OCI-LY1 (cell line): Measurements from ENCODE around the gene ZC3H13.

Source experiments
- H2AFZ ChIP-seq: fragments of 200-600 bp; sonication (generic), shearing (Covaris generic); 2 replicates; pipeline ENCODE4 v1.6.0; 2014; ENCODE audit warnings: antibody characterized with exemption, mild to moderate bottlenecking, low read length
- H3F3A ChIP-seq: fragments of 200-600 bp; sonication (generic), shearing (Covaris generic); 2 replicates; pipeline ENCODE4 v1.6.0; 2014; ENCODE audit warnings: mild to moderate bottlenecking, antibody characterized with exemption, low read length, moderate library complexity; ENCODE audit not compliant: insufficient read depth
- H3K27ac ChIP-seq: fragments of 200-600 bp; sonication (generic); 2 replicates; pipeline ENCODE4 v1.5.1; 2014; ENCODE audit warnings: low read length, mixed run types, mild to moderate bottlenecking, low read depth; ENCODE audit not compliant: poor library complexity, severe bottlenecking
- H3K27me3 ChIP-seq: fragments of 200-600 bp; sonication (generic); 2 replicates; pipeline ENCODE4 v1.6.0; 2014; ENCODE audit warnings: antibody characterized with exemption, mild to moderate bottlenecking, low read length, moderate library complexity; ENCODE audit not compliant: insufficient read depth
- H3K36me3 ChIP-seq: fragments of 200-600 bp; sonication (generic); 2 replicates; pipeline ENCODE4 v1.6.1; 2014; ENCODE audit warnings: mild to moderate bottlenecking, antibody characterized with exemption, low read length, moderate library complexity, mixed read lengths; ENCODE audit not compliant: insufficient read depth
- H3K4me1 ChIP-seq: fragments of 200-600 bp; sonication (generic); 2 replicates; pipeline ENCODE4 v1.5.1; 2014; ENCODE audit warnings: mild to moderate bottlenecking, low read length, moderate library complexity; ENCODE audit not compliant: insufficient read depth, severe bottlenecking
- H3K4me2 ChIP-seq: fragments of 200-600 bp; sonication (generic), shearing (Covaris generic); 2 replicates; pipeline ENCODE4 v1.6.1; 2014; ENCODE audit warnings: low read length
- H3K4me3 ChIP-seq: fragments of 200-600 bp; sonication (generic); 2 replicates; pipeline ENCODE4 v1.5.1; 2014; ENCODE audit warnings: low read length, low read depth, mild to moderate bottlenecking, mixed read lengths; ENCODE audit not compliant: poor library complexity, severe bottlenecking
- H3K79me2 ChIP-seq: fragments of 200-600 bp; shearing (Covaris generic); 2 replicates; pipeline ENCODE4 v1.6.1; 2016; ENCODE audit warnings: mixed run types, low read length, mixed read lengths; ENCODE audit not compliant: insufficient read depth
- H3K9ac ChIP-seq: fragments of 200-600 bp; sonication (generic), shearing (Covaris generic); 2 replicates; pipeline ENCODE4 v1.6.1; 2014; ENCODE audit warnings: mild to moderate bottlenecking, low read length, mixed read lengths
- H3K9me2 ChIP-seq: fragments of 200-600 bp; sonication (generic), shearing (Covaris generic); 2 replicates; pipeline ENCODE4 v1.6.1; 2014; ENCODE audit warnings: low read depth, mild to moderate bottlenecking, low read length, mixed read lengths
- H3K9me3 ChIP-seq: fragments of 200-600 bp; shearing (Covaris generic); 2 replicates; pipeline ENCODE4 v1.6.1; 2014; ENCODE audit warnings: low read length, mixed read lengths
- H4K20me1 ChIP-seq: fragments of 200-600 bp; sonication (generic), shearing (Covaris generic); 2 replicates; pipeline ENCODE4 v1.6.0; 2016; ENCODE audit warnings: mild to moderate bottlenecking, low read length; ENCODE audit not compliant: insufficient read depth
- EZH2 ChIP-seq: fragments of 200-600 bp; sonication (generic), shearing (Covaris generic); IDR thresholded peaks from 2 replicates; pipeline ENCODE4 v1.8.0; 2017; ENCODE audit warnings: borderline replicate concordance, mixed run types, mild to moderate bottlenecking, antibody characterized with exemption, low read length, moderate library complexity, mixed read lengths
- TF ChIP-seq, protein P1 (sequence below): fragments of 200-600 bp; sonication (generic), shearing (Covaris generic); IDR thresholded peaks from 2 replicates; pipeline ENCODE4 v1.5.1; 2017; ENCODE audit warnings: mild to moderate bottlenecking, antibody characterized with exemption, low read length, moderate library complexity, mixed read lengths

Gene ZC3H13

DNA sequence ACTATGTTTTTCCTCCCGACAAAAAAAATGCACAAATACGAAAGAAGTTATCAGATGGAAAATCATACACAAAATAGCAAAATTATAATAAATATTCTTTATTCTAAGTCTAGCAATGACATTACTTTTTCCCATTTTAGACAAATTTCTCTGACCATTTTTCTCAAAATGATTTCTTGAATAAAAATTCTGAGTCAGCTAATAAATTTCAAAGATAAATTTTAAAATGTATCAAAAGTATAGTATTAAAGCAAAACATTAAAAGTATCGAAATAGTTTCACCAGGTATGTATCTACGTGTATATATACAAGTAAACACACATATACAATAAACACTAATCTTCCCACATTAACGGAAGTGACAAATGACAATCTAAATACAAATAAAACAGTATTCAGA is 8.9 kb downstream of the ZC3H13 start:
- no peaks in the 10 kb centered on the region for H3F3A ChIP-seq
- H3K36me3 ChIP-seq = peaks cover 30% of the 10 kb centered on the region
- no peak overlapping the region for H3K4me2 ChIP-seq
- H3K4me3 ChIP-seq = no peak overlapping the region
- TF ChIP-seq EZH2 = no peak
- TF ChIP-seq, protein P1, sequence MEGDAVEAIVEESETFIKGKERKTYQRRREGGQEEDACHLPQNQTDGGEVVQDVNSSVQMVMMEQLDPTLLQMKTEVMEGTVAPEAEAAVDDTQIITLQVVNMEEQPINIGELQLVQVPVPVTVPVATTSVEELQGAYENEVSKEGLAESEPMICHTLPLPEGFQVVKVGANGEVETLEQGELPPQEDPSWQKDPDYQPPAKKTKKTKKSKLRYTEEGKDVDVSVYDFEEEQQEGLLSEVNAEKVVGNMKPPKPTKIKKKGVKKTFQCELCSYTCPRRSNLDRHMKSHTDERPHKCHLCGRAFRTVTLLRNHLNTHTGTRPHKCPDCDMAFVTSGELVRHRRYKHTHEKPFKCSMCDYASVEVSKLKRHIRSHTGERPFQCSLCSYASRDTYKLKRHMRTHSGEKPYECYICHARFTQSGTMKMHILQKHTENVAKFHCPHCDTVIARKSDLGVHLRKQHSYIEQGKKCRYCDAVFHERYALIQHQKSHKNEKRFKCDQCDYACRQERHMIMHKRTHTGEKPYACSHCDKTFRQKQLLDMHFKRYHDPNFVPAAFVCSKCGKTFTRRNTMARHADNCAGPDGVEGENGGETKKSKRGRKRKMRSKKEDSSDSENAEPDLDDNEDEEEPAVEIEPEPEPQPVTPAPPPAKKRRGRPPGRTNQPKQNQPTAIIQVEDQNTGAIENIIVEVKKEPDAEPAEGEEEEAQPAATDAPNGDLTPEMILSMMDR = no peak
- no peaks in the 10 kb centered on the region for H3K9me2 ChIP-seq
- H2AFZ ChIP-seq = no peak overlapping the region
- H3K27ac ChIP-seq = no peak overlapping the region
- H3K4me1 ChIP-seq = no peaks in the 10 kb centered on the region
- H3K9ac ChIP-seq = no peak overlapping the region
- H3K9me3 ChIP-seq = no peaks in the 10 kb centered on the region
- peaks cover 55% of the 10 kb centered on the region for H3K79me2 ChIP-seq
- peaks cover 2% of the 10 kb centered on the region; the same call in 1 of the 2 replicates for H4K20me1 ChIP-seq
- H3K27me3 ChIP-seq = no peaks in the 10 kb centered on the region

DNA sequence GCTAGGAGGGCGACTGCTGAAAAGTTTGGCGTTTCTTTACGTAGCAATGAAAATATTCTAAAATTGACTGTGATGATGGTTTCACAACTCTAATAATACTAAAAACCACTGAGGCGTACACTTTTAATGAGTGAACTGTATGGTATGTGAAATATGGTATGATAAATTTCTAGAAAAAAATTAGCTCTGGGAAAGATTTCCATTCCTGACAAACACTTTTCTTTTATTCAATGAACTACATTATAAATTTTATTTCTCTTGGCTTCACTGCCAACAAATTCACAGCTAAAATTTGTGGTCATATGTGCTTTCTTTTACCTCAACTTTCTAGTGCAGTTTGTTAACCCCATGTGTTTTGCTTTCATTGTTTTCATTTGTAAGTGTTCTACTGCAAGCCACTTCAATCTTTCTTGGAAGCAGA is 11.1 kb downstream of the ZC3H13 start:
- Histone ChIP-seq H3K27ac (no peak overlapping the region), H3K36me3 (peaks cover 41% of the 10 kb centered on the region), H3F3A (no peaks in the 10 kb centered on the region), H2AFZ (no peak overlapping the region), H3K9ac (no peak overlapping the region), H4K20me1 (no peaks in the 10 kb centered on the region), H3K4me1 (no peaks in the 10 kb centered on the region), H3K27me3 (no peaks in the 10 kb centered on the region), H3K9me2 (no peaks in the 10 kb centered on the region), H3K4me2 (no peak overlapping the region), H3K9me3 (no peaks in the 10 kb centered on the region), H3K79me2 (peaks cover 36% of the 10 kb centered on the region), H3K4me3 (no peak overlapping the region)
- TF ChIP-seq, protein P1 = no peak
- no peak for TF ChIP-seq EZH2

DNA sequence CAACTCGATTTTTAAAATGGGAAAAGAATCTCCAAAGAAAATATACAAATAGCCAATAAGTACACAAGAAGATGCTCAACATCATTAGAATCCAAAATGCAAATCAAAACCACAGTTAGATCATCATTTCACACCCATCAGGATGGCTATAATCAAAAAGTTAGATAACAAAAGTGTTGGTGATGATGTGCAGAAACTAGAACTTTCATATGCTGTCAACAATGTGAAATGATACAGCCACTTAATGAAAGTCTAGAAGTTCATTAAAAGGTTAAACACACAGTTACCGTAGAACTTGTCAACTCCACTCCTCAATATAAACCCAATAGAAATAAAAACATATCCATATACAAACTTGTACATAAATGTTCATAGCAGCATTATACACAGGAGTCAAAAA is 11.8 kb downstream of the ZC3H13 start:
- Histone ChIP-seq H3K4me1 (no peaks in the 10 kb centered on the region), H4K20me1 (no peaks in the 10 kb centered on the region), H3F3A (no peaks in the 10 kb centered on the region), H3K4me2 (no peak overlapping the region), H3K27ac (no peak overlapping the region), H3K9ac (no peak overlapping the region), H3K4me3 (no peak overlapping the region), H2AFZ (no peak overlapping the region), H3K9me2 (no peaks in the 10 kb centered on the region), H3K27me3 (no peaks in the 10 kb centered on the region), H3K36me3 (peaks cover 48% of the 10 kb centered on the region), H3K79me2 (peaks cover 31% of the 10 kb centered on the region), H3K9me3 (no peaks in the 10 kb centered on the region)
- TF ChIP-seq EZH2 = no peak
- TF ChIP-seq, protein P1 = no peak
